ENCODE data around the gene VDAC1. TPM values are rescaled to one million over a fixed set of nuclear protein-coding genes. Genes with fewer than 3 reads are reported as not detected.
"Not testable (repeated sequence)": the region's sequence is repeated elsewhere in the genome, so short reads cannot be mapped to it uniquely, and the experiment has no call there.

The VDAC1 gene
- polyA plus RNA-seq, 1 donor = 255 TPM

GRCh38 chr5:133942614-133943474, 61.9 kb downstream of the VDAC1 start:
- H3K4me3 ChIP-seq (ENCODE audit: low read length) = no peak overlapping the region
- H3K27me3 ChIP-seq (ENCODE audit: control insufficient read depth, insufficient read depth, low read length) = no peaks in the 10 kb centered on the region
- WGBS (ENCODE audit: insufficient coverage, low lambda C conversion rate) = no CpG with 5 or more reads among the region's 11 CpGs
- no peaks in the 10 kb centered on the region for H3K9me3 ChIP-seq (ENCODE audit: control insufficient read depth, low read depth, low read length)
- H3K27ac ChIP-seq (ENCODE audit: low read length) = no peak overlapping the region
- H3K36me3 ChIP-seq (ENCODE audit: control insufficient read depth, insufficient read depth, low read length) = no peaks in the 10 kb centered on the region
- H3K4me1 ChIP-seq (ENCODE audit: control insufficient read depth, insufficient read depth, low read length) = peaks cover 13% of the 10 kb centered on the region
- no peak for DNase-seq

GRCh38 chr5:133941456-133942196, 63.1 kb downstream of the VDAC1 start:
- no peak overlapping the region for H3K27ac ChIP-seq (ENCODE audit: low read length)
- peaks cover 15% of the 10 kb centered on the region for H3K4me1 ChIP-seq (ENCODE audit: control insufficient read depth, insufficient read depth, low read length)
- WGBS (ENCODE audit: insufficient coverage, low lambda C conversion rate) = no CpG with 5 or more reads among the region's 8 CpGs

GRCh38 chr5:133939668-133940067, 65.1 kb downstream of the VDAC1 start:
- no CpG with 5 or more reads among the region's 3 CpGs for WGBS (ENCODE audit: insufficient coverage, low lambda C conversion rate)
- H3K27ac ChIP-seq (ENCODE audit: low read length) = peak overlapping the region; percentile 53
- DNase-seq = no peak
- H3K4me1 ChIP-seq (ENCODE audit: control insufficient read depth, insufficient read depth, low read length) = peaks cover 14% of the 10 kb centered on the region
- H3K4me3 ChIP-seq (ENCODE audit: low read length) = no peak overlapping the region
- H3K27me3 ChIP-seq (ENCODE audit: control insufficient read depth, insufficient read depth, low read length) = no peaks in the 10 kb centered on the region
- H3K9me3 ChIP-seq (ENCODE audit: control insufficient read depth, low read depth, low read length) = peaks cover 8% of the 10 kb centered on the region
- H3K36me3 ChIP-seq (ENCODE audit: control insufficient read depth, insufficient read depth, low read length) = no peaks in the 10 kb centered on the region

More at GRCh38 chr5:133941456-133942196, 63.1 kb downstream of the VDAC1 start:
- H3K4me3 ChIP-seq (ENCODE audit: low read length) = no peak overlapping the region
- DNase-seq = no peak
- no peaks in the 10 kb centered on the region for H3K36me3 ChIP-seq (ENCODE audit: control insufficient read depth, insufficient read depth, low read length)
- no peaks in the 10 kb centered on the region for H3K27me3 ChIP-seq (ENCODE audit: control insufficient read depth, insufficient read depth, low read length)
- H3K9me3 ChIP-seq (ENCODE audit: control insufficient read depth, low read depth, low read length) = peaks cover under 1% of the 10 kb centered on the region

- Histone ChIP-seq H3K27me3 (ENCODE audit: control insufficient read depth, insufficient read depth, low read length) (no peaks in the 10 kb centered on the region), H3K4me3 (ENCODE audit: low read length) (no peak overlapping the region), H3K27ac (ENCODE audit: low read length) (peak overlapping the region; percentile 53), H3K4me1 (ENCODE audit: control insufficient read depth, insufficient read depth, low read length) (peaks cover 12% of the 10 kb centered on the region), H3K9me3 (ENCODE audit: control insufficient read depth, low read depth, low read length) (peaks cover 8% of the 10 kb centered on the region), H3K36me3 (ENCODE audit: control insufficient read depth, insufficient read depth, low read length) (no peaks in the 10 kb centered on the region)
- DNase-seq = peak in 1 of 2 donors; percentile 49
- no CpG with 5 or more reads among the region's 3 CpGs for WGBS (ENCODE audit: insufficient coverage, low lambda C conversion rate)
Observed at GRCh38 chr5:133938929-133939328, 65.8 kb downstream of the VDAC1 start.

GRCh38 chr5:133938039-133938821, 66.5 kb downstream of the VDAC1 start:
- Histone ChIP-seq H3K4me1 (ENCODE audit: control insufficient read depth, insufficient read depth, low read length) (peaks cover 12% of the 10 kb centered on the region), H3K27me3 (ENCODE audit: control insufficient read depth, insufficient read depth, low read length) (no peaks in the 10 kb centered on the region), H3K36me3 (ENCODE audit: control insufficient read depth, insufficient read depth, low read length) (no peaks in the 10 kb centered on the region), H3K27ac (ENCODE audit: low read length) (peak overlapping the region; percentile 53), H3K9me3 (ENCODE audit: control insufficient read depth, low read depth, low read length) (peaks cover 8% of the 10 kb centered on the region), H3K4me3 (ENCODE audit: low read length) (no peak overlapping the region)
- no CpG with 5 or more reads among the region's 6 CpGs for WGBS (ENCODE audit: insufficient coverage, low lambda C conversion rate)
- peak; percentile 50 to 80 for DNase-seq

GRCh38 chr5:133937628-133938027, 67.1 kb downstream of the VDAC1 start:
- Histone ChIP-seq H3K27ac (ENCODE audit: low read length) (peak overlapping the region; percentile 53), H3K4me1 (ENCODE audit: control insufficient read depth, insufficient read depth, low read length) (peaks cover 12% of the 10 kb centered on the region)
- H3K27me3 ChIP-seq (ENCODE audit: control insufficient read depth, insufficient read depth, low read length); DNase-seq; H3K9me3 ChIP-seq (ENCODE audit: control insufficient read depth, low read depth, low read length); H3K36me3 ChIP-seq (ENCODE audit: control insufficient read depth, insufficient read depth, low read length); H3K4me3 ChIP-seq (ENCODE audit: low read length): not testable (repeated sequence)
- no CpG with 5 or more reads among the region's 3 CpGs for WGBS (ENCODE audit: insufficient coverage, low lambda C conversion rate)

- Histone ChIP-seq H3K4me3 (ENCODE audit: low read length) (no peak overlapping the region), H3K27ac (ENCODE audit: low read length) (no peak overlapping the region), H3K27me3 (ENCODE audit: control insufficient read depth, insufficient read depth, low read length) (no peaks in the 10 kb centered on the region), H3K36me3 (ENCODE audit: control insufficient read depth, insufficient read depth, low read length) (no peaks in the 10 kb centered on the region), H3K9me3 (ENCODE audit: control insufficient read depth, low read depth, low read length) (peaks cover 8% of the 10 kb centered on the region), H3K4me1 (ENCODE audit: control insufficient read depth, insufficient read depth, low read length) (peaks cover 12% of the 10 kb centered on the region)
- DNase-seq = no peak
- 40% methylated on average over 1 of the region's 3 CpGs for WGBS (ENCODE audit: insufficient coverage, low lambda C conversion rate)
Observed at GRCh38 chr5:133936651-133937015, 68.1 kb downstream of the VDAC1 start.

- H3K4me1 ChIP-seq (ENCODE audit: control insufficient read depth, insufficient read depth, low read length) = peaks cover 12% of the 10 kb centered on the region
- not testable (repeated sequence) for DNase-seq; H3K4me3 ChIP-seq (ENCODE audit: low read length); H3K27me3 ChIP-seq (ENCODE audit: control insufficient read depth, insufficient read depth, low read length); H3K36me3 ChIP-seq (ENCODE audit: control insufficient read depth, insufficient read depth, low read length); H3K27ac ChIP-seq (ENCODE audit: low read length); H3K9me3 ChIP-seq (ENCODE audit: control insufficient read depth, low read depth, low read length)
- 93% methylated on average over 2 of the region's 10 CpGs for WGBS (ENCODE audit: insufficient coverage, low lambda C conversion rate)
Observed at GRCh38 chr5:133935991-133936650, 68.7 kb downstream of the VDAC1 start.

GRCh38 chr5:133935667-133935940, 69.2 kb downstream of the VDAC1 start:
- DNase-seq = no peak
- no peaks in the 10 kb centered on the region for H3K27me3 ChIP-seq (ENCODE audit: control insufficient read depth, insufficient read depth, low read length)

More at GRCh38 chr5:133935667-133935940, 69.2 kb downstream of the VDAC1 start:
- WGBS (ENCODE audit: insufficient coverage, low lambda C conversion rate) = no CpG with 5 or more reads among the region's 5 CpGs
- Histone ChIP-seq H3K9me3 (ENCODE audit: control insufficient read depth, low read depth, low read length) (peaks cover 8% of the 10 kb centered on the region), H3K27ac (ENCODE audit: low read length) (no peak overlapping the region), H3K4me1 (ENCODE audit: control insufficient read depth, insufficient read depth, low read length) (peaks cover 12% of the 10 kb centered on the region), H3K4me3 (ENCODE audit: low read length) (no peak overlapping the region), H3K36me3 (ENCODE audit: control insufficient read depth, insufficient read depth, low read length) (no peaks in the 10 kb centered on the region)

All from large intestine (tissue), 3 donors.